Umbilical cord (tissue), 2 donors: ENCODE measurements around the gene NOA1. TPM values are rescaled to one million over a fixed set of nuclear protein-coding genes. Genes with fewer than 3 reads are reported as not detected.
"Not testable (repeated sequence)": the region's sequence is repeated elsewhere in the genome, so short reads cannot be mapped to it uniquely, and the experiment has no call there.

Experiments used
- DNase-seq: peaks from one replicate; pipeline ENCODE4 v3.0.0-alpha.2; 2015; ENCODE audit warnings: low spot score
- total RNA-seq: library from RNA; depleted of rRNA; stranded (reverse); fragments of >200 nt; gene quantifications from one replicate; pipeline ENCODE4 v1.2.3, GENCODE V29; 2014; ENCODE audit warnings: low replicate concordance; ENCODE audit not compliant: insufficient read depth

Gene NOA1
- total RNA-seq, 1 donor from 2014 or later, result 16.4 TPM

DNA sequence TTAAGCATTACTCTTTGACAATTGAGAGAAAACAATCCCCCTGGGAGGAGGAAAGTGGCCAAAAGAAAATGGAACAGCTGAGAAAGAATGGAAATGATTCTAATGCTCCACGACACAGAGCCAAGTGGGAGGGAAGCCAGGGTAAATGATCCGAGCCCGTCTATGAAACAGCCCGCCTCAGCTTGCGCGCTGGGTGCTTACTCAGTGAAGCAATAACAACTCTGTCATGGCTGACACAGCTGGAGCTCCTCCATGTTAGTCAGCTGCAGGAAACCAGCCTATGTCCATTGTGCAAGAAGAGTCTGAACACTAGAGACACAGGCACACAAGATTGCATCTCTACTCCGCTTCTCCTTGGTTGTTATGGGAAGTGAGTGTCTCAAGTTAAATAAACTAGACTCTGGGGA is 19.3 kb downstream of the NOA1 start:
- peak; percentile 23 for DNase-seq

DNA sequence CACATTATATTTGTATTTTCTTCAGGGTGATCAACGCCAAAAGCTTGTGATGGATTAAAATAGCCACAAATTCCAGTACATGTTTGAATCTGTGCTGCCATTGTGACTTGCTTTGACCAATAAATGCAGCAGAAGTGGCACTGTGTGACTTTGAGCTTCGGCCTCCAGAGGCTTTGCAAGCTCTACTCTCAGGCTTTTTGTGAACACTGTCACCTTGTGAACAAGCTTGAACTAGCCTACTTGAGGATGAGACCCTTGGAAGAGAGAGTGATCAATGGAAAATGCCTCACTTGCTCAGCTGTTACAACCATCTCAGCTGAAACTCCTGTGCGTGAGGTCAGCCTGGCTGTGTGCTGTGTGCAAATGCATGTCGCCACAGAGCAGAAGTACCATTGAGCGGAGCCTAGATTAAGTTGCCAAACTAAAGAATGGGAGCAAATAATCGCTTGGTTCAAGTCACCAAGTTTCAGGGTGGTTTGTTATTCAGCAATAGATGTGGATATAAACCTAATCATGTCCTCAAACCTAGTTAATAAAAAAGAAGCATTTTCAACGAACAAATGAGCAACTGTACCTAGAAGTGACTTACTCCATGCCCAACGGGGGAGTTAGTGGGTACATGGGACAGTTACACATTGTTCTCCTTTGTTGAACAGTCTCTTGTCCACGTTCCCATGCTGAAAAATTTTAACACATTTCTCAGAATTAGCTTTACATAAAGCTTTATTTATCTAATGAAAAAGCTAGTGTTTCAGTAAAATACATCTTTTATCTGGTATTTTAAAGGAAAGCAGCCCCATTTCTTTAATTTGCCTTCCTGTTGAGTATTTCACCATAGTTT is 23.5 kb downstream of the NOA1 start:
- DNase-seq, result no peak

DNA sequence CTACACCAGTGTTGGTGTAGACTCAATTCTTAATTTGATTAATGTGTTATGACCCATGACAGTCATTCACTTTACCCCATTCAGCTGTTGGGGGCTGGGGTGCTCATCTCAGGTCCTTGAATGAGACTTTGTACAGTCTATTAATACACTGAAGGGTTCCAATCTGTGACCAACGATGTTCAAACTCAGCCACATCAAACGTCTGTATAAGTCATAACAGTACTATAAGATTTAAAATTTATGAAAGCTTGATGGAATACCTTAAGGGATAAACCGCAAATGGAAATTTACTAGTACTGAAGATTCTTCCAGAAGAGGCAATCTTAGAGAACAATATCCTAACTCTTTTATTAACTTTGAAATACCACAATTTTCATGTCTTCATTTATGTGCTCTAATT is 36.0 kb downstream of the NOA1 start:
- no peak for DNase-seq

DNA sequence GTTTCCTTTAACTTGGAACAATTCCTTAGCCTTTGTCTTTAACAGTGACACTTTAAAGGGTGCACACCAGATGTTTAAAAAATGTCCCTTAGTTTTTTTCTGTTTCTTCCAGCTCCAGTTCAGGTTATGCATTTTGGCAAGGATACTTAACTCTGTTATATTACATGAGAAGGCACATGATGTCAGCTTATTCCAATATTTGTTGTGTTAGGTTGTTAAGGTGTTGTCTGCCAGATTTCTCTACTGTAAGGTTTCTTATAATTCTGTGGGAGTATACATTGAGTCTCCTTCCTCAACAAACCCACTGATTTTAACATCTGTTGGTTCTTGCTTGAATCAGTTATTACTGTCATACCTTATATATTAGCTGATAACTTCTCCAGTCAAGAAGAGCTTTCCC is 36.4 kb downstream of the NOA1 start:
- DNase-seq, result no peak

DNA sequence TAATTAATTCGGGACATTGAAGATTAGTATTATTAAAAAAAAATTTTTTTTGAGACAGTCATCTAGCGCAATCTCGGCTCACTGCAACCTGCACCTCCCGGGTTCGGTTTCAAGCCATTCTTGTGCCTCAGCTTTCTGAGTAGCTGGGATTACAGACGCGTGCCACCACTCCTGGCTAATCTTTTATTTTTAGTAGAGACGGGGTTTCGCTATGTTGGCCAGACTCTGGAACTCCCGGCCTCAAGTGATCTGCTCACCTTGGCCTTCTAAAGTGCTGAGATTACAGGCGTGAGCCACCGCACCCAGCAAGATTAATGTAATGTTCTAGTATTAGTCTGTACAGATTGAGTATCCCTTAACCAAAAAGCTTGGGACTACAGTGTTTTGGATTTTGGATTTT is 37.0 kb downstream of the NOA1 start:
- no peak for DNase-seq

DNA sequence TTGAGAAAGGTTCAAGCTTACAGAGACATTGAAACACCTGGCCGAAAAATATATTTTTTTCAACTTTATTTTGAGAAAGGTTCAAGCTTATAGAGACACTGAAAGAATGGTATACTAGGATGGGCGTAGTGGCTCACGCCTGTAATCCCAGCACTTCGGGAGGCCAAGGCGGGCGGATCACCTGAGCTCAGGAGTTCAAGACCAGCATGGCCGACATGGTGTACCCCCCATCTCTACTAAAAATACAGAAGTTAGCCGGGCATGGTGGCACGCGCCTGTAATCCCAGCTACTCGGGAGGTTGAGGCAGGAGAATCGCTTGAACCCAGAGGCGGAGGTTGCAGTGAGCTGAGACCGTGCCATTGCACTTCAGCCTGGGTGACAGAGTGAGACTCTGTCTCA is 37.6 kb downstream of the NOA1 start:
- DNase-seq, result not testable (repeated sequence)

DNA sequence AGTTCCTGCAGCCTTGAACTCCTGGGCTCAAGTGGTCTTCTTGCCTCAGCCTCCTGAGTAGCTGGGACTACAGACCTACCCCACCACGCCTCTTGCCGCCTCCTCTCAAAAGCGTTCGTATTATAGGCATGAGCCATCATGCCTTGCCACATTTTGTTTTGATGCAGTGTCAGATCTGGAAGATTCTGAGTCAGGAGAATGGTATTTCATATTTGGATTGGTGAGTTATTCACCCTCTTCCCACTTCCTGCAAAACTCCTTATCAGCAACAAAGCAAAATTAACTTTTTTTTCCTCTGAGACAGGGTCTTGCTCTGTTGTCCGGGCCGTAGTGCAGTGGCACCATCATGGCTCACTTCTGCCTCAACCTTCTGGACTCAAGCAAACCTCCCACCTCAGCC is 40.1 kb downstream of the NOA1 start:
- DNase-seq, result no peak

DNA sequence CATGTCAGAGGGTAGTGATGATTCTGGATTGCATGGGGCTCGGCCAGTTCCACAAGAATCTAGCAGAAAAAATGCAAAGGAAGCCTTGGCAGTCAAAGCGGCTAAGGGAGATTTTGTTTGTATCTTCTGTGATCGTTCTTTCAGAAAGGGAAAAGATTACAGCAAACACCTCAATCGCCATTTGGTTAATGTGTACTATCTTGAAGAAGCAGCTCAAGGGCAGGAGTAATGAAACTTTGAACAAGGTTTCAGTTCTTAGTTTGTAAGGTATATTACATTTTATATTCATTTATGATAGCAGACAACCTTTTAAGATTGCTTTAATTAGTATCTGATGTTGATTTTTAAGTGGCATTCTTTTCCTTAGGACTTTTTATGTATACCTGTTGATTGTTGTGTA is 45.5 kb downstream of the NOA1 start:
- DNase-seq, result no peak

DNA sequence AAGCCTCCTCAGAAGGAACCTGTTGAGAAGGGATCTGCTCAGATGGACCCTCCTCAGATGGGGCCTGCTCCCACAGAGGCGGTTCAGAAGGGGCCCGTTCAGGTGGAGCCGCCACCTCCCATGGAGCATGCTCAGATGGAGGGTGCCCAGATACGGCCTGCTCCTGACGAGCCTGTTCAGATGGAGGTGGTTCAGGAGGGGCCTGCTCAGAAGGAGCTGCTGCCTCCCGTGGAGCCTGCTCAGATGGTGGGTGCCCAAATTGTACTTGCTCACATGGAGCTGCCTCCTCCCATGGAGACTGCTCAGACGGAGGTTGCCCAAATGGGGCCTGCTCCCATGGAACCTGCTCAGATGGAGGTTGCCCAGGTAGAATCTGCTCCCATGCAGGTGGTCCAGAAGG is 46.8 kb downstream of the NOA1 start:
- DNase-seq, result no peak

DNA sequence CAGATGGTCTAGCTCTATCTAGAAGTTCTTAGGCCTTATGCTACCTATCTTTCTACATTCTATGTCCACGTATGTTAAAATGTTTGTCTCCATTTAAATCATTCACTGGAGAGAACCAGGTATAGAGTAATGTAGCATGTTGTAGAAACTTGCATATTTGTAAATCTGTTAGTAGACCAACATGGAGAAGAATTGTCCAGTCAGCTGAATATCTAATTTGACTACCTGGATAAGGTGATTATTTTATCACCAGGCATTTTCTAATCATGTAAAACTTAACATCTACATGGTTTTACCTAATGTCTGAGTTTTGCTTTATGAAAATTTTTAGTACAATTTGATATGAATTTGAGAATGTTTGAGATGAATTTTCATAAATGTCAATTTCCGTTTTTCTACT is 50.2 kb downstream of the NOA1 start:
- DNase-seq, result no peak

DNA sequence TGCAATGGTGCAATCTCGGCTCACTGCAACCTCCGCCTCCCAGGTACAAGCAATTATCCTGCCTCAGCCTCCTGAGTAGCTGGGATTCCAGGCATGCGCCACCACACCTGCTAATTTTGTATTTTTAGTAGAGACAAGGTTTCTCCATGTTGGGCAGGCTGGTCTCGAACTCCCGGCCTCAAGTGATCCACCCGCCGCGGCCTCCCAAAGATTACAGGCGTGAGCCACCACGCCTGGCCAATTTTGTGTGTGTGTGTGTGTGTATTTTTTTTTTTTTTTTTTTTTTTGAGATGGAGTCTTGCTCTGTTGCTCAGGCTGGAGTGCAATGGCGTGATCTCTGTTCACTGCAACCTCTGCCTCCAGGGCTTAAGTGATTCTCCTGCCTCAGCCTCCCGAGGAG is 62.4 kb downstream of the NOA1 start:
- DNase-seq, result not testable (repeated sequence)

DNA sequence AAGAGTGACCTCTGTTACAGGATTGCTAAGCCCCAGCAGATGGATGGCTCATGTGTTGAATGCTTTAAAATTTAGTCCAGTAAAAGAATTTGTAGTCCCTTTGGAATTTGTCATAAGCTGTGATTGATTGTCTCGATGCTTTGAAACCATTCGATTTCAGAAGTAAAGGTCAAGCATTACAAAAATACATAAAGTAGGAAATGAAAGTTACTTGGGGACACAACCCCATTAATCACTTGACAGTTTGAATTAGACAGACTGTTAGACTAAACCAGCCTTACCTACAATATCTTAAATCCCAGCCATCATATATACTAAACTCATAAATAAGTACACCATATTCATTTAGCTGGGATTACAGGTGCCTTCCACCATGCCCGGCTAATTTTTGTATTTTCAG is 63.1 kb downstream of the NOA1 start:
- no peak for DNase-seq

Other genes with a start within 250 kb of the NOA1 start
- not detected for gene SPINK2, start 155.9 kb downstream of the NOA1 start, total RNA-seq
- 32.0 TPM for gene REST, start 69.7 kb downstream of the NOA1 start, total RNA-seq
- 108 TPM for gene POLR2B, start 1.3 kb upstream of the NOA1 start, total RNA-seq
- 999 TPM for gene IGFBP7, start 132.8 kb upstream of the NOA1 start, total RNA-seq